DND-41 (cell line): Measurements from ENCODE around the gene FSIP2.

ENCODE experiments used
- ATAC-seq: fragments of 200-7000 bp; cut with Tn5 transposase; 3 replicates; pipeline ENCODE4 v1.9.1; 2021; ENCODE audit warnings: low read depth; ENCODE audit not compliant: insufficient read depth
- DNase-seq: peaks from one replicate; pipeline ENCODE4 v3.0.0-alpha.2; 2020
- H2AFZ ChIP-seq: 2 replicates; pipeline ENCODE4 v1.6.0; 2012; ENCODE audit warnings: low read depth, low read length
- H3K27ac ChIP-seq: 2 replicates; pipeline ENCODE4 v1.5.1; 2012; ENCODE audit warnings: low read length, inconsistent platforms
- H3K27me3 ChIP-seq: fragments of 200-600 bp; sonication (generic); 2 replicates; pipeline ENCODE4 v1.6.0; 2012; ENCODE audit warnings: low read length, mild to moderate bottlenecking, inconsistent platforms; ENCODE audit not compliant: insufficient read depth, poor library complexity
- H3K36me3 ChIP-seq: 2 replicates; pipeline ENCODE4 v1.5.1; 2012; ENCODE audit warnings: low read length, inconsistent platforms; ENCODE audit not compliant: insufficient read depth
- H3K4me1 ChIP-seq: 2 replicates; pipeline ENCODE4 v1.5.1; 2012; ENCODE audit warnings: mild to moderate bottlenecking, low read length; ENCODE audit not compliant: insufficient read depth
- H3K4me2 ChIP-seq: 2 replicates; pipeline ENCODE4 v1.6.0; 2012; ENCODE audit warnings: mild to moderate bottlenecking, moderate library complexity, low read length, inconsistent platforms; ENCODE audit not compliant: insufficient read depth
- H3K4me3 ChIP-seq, 2 experiments: fragments of 200-600 bp in 1 of 2; shearing (Covaris generic) in 1 of 2; 2 replicates each; pipeline ENCODE4 v1.5.1; 2012 to 2016; ENCODE audit warnings: inconsistent platforms in 2 of 2, low read length in 2 of 2, mild to moderate bottlenecking in 2 of 2, low read depth in 1 of 2, moderate library complexity in 1 of 2
- H3K79me2 ChIP-seq: 2 replicates; pipeline ENCODE4 v1.6.0; 2012; ENCODE audit warnings: low read length, inconsistent platforms; ENCODE audit not compliant: insufficient read depth
- H3K9ac ChIP-seq: 2 replicates; pipeline ENCODE4 v1.6.0; 2012; ENCODE audit warnings: low read depth, mild to moderate bottlenecking, inconsistent platforms, low read length, moderate library complexity
- H3K9me3 ChIP-seq: 2 replicates; pipeline ENCODE4 v1.5.1; 2012; ENCODE audit warnings: low read length, moderate library complexity, mild to moderate bottlenecking, inconsistent platforms; ENCODE audit not compliant: insufficient read depth, severe bottlenecking
- H4K20me1 ChIP-seq: 2 replicates; pipeline ENCODE4 v1.6.0; 2012; ENCODE audit warnings: low read length; ENCODE audit not compliant: insufficient read depth
- EZH2 ChIP-seq: IDR thresholded peaks from 3 replicates; pipeline ENCODE4 v1.6.1; 2012; ENCODE audit warnings: borderline replicate concordance, low read depth, mild to moderate bottlenecking, moderate library complexity, low read length, inconsistent platforms; ENCODE audit not compliant: severe bottlenecking
- TF ChIP-seq, protein P1 (sequence below): IDR thresholded peaks from 2 replicates; pipeline ENCODE4 v1.5.1; 2012; ENCODE audit warnings: borderline replicate concordance, low read length, moderate library complexity, mild to moderate bottlenecking; ENCODE audit not compliant: poor library complexity, severe bottlenecking; ENCODE audit errors: extremely low read depth

The FSIP2 gene

GRCh38 chr2:185780890-185781289 is 42.3 kb downstream of the FSIP2 start:
- Histone ChIP-seq H3K4me1 (no peaks in the 10 kb centered on the region), H3K36me3 (no peaks in the 10 kb centered on the region), H2AFZ (no peak overlapping the region), H3K27ac (no peak overlapping the region), H4K20me1 (no peaks in the 10 kb centered on the region), H3K79me2 (no peaks in the 10 kb centered on the region), H3K9ac (no peak overlapping the region), H3K27me3 (no peaks in the 10 kb centered on the region), H3K4me2 (no peak overlapping the region), H3K4me3 (no peak overlapping the region), H3K9me3 (no peaks in the 10 kb centered on the region)
- TF ChIP-seq EZH2: no peak
- TF ChIP-seq, protein P1, sequence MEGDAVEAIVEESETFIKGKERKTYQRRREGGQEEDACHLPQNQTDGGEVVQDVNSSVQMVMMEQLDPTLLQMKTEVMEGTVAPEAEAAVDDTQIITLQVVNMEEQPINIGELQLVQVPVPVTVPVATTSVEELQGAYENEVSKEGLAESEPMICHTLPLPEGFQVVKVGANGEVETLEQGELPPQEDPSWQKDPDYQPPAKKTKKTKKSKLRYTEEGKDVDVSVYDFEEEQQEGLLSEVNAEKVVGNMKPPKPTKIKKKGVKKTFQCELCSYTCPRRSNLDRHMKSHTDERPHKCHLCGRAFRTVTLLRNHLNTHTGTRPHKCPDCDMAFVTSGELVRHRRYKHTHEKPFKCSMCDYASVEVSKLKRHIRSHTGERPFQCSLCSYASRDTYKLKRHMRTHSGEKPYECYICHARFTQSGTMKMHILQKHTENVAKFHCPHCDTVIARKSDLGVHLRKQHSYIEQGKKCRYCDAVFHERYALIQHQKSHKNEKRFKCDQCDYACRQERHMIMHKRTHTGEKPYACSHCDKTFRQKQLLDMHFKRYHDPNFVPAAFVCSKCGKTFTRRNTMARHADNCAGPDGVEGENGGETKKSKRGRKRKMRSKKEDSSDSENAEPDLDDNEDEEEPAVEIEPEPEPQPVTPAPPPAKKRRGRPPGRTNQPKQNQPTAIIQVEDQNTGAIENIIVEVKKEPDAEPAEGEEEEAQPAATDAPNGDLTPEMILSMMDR: no peak
- no peak for ATAC-seq
- DNase-seq: no peak

GRCh38 chr2:185782223-185782769 is 43.7 kb downstream of the FSIP2 start:
- no peak overlapping the region for H3K9ac ChIP-seq
- no peaks in the 10 kb centered on the region for H3K9me3 ChIP-seq
- H3K4me2 ChIP-seq: no peak overlapping the region
- no peaks in the 10 kb centered on the region for H3K79me2 ChIP-seq
- ATAC-seq (no peak), DNase-seq (no peak)
- H3K4me3 ChIP-seq: no peak overlapping the region
- TF ChIP-seq, protein P1: no peak
- TF ChIP-seq EZH2: no peak
- H3K27ac ChIP-seq: no peak overlapping the region
- H2AFZ ChIP-seq: no peak overlapping the region
- H4K20me1 ChIP-seq: no peaks in the 10 kb centered on the region
- no peaks in the 10 kb centered on the region for H3K4me1 ChIP-seq
- no peaks in the 10 kb centered on the region for H3K27me3 ChIP-seq
- H3K36me3 ChIP-seq: no peaks in the 10 kb centered on the region

- Histone ChIP-seq H3K79me2 (no peaks in the 10 kb centered on the region), H3K4me1 (no peaks in the 10 kb centered on the region), H3K4me2 (no peak overlapping the region), H4K20me1 (no peaks in the 10 kb centered on the region), H2AFZ (no peak overlapping the region), H3K27ac (no peak overlapping the region), H3K4me3 (no peak overlapping the region), H3K9ac (no peak overlapping the region), H3K27me3 (no peaks in the 10 kb centered on the region), H3K9me3 (no peaks in the 10 kb centered on the region), H3K36me3 (no peaks in the 10 kb centered on the region)
- no peak for ATAC-seq
- no peak for TF ChIP-seq EZH2
- TF ChIP-seq, protein P1: no peak
- DNase-seq: no peak
These were observed 46.6 kb downstream of the FSIP2 start for GRCh38 chr2:185785156-185785555.

DNA sequence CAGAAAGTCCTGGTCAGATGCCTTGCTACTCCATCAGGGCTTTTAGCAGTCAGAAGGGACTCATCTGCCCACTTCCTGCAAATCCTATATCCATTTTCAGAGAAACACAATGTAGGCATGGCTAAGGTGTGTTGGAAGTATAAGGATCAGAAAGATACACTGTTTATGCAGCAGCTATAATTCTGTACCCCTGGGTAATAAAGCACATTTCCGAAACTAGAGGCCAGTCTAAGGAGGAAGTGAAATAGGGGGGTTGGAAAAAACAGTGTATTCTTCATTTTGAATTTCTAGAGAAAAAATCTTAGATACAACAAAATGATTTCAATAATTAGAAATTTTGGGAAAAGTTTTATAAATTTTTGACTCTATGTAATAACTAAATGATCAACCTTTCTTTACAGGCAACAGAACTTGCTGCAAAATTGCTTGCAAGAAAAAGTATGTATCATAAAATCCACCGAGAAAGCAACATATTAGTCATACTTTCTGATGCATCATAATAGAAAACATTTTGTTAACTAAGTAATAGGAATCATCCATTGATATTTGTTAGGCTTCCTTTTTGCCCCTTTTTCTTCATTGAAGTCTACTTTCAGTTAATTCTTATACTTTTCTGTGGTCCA is 47.4 kb downstream of the FSIP2 start:
- no peak overlapping the region for H2AFZ ChIP-seq
- no peak for DNase-seq
- H3K79me2 ChIP-seq: no peaks in the 10 kb centered on the region
- H3K36me3 ChIP-seq: no peaks in the 10 kb centered on the region
- H4K20me1 ChIP-seq: no peaks in the 10 kb centered on the region
- no peak overlapping the region for H3K9ac ChIP-seq
- no peaks in the 10 kb centered on the region for H3K27me3 ChIP-seq
- no peak overlapping the region for H3K4me3 ChIP-seq
- no peaks in the 10 kb centered on the region for H3K4me1 ChIP-seq
- no peak for ATAC-seq
- H3K4me2 ChIP-seq: no peak overlapping the region
- no peaks in the 10 kb centered on the region for H3K9me3 ChIP-seq
- TF ChIP-seq EZH2: no peak
- TF ChIP-seq, protein P1: no peak
- H3K27ac ChIP-seq: no peak overlapping the region
